GM21717 (cell line): ENCODE data around the gene SLC32A1.

Source experiments
- ATAC-seq: cut with Tn5 transposase; IDR thresholded peaks from one replicate; pipeline ENCODE4 v1.9.1; 2021; ENCODE audit warnings: mild to moderate bottlenecking, moderate library complexity; ENCODE audit not compliant: unreplicated experiment

SLC32A1 gene

DNA sequence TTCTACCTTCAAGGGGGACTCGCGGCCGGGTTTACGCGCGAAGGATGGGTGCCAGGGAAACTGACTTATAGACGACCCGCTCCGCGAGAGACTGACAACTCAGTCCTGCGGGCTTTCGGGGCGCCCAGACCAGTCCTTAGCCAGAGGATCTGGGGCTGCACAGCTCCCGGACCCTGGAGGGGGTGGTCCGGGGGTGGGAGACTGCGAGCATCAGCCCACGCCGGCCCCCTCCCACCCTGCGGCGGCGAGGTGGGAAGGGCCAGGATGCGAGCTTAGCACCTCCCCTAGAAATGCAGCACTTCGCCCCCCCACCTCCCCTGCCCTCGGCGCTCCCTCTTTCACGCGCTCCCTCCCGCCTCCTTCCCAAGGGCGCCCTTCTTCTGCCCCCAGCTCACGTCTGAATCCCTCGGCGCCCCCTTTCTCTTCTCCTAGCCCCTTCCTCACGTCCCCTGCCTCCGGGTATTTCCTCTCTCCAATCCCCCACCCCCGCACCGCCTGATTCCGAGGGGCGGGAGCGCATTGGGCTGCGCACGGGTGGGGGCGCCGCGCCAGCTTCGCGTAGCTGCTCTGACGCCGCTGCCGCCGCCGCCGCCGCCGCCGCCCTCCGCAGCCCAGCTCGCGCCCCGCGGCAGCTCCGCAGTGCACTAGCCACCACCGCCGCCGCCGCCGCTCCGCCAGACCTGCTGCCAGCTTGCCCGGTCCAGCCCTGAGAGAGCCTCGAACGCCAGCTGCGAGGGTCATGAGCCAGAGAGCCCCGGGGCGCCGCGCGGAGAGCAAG, at the start of gene SLC32A1:
TSS of gene SLC32A1 (plus strand) at position 639 of the 778 bp plus-strand sequence. CDS start 239 bp downstream, outside the sequence.
- ATAC-seq: no peak

- no peak for ATAC-seq
Observed at GRCh38 chr20:38674765-38675133, 49.5 kb upstream of the SLC32A1 start.

GRCh38 chr20:38676576-38676975, 47.7 kb upstream of the SLC32A1 start:
- ATAC-seq: no peak

- no peak for ATAC-seq
Observed at GRCh38 chr20:38680500-38681306, 43.6 kb upstream of the SLC32A1 start.

DNA sequence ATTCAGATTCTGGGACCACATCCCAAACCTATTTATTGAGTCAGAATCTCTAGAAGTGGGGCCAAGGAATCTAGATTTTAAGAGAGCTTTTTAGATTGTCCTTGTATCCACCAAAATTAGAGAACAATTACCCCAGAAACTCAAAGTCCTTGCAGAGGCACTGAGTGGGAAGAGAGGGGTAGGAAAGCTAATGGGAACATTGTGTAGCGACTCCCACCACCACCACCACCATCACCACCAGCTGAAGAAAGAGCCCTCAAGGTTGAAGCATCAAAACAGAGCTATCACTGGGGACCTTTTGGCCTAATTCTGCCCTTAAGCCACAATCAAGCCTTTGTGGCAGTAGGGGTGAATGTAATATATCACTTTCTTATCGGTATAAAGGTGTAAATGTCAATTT, 39.0 kb upstream of the SLC32A1 start:
- no peak for ATAC-seq

DNA sequence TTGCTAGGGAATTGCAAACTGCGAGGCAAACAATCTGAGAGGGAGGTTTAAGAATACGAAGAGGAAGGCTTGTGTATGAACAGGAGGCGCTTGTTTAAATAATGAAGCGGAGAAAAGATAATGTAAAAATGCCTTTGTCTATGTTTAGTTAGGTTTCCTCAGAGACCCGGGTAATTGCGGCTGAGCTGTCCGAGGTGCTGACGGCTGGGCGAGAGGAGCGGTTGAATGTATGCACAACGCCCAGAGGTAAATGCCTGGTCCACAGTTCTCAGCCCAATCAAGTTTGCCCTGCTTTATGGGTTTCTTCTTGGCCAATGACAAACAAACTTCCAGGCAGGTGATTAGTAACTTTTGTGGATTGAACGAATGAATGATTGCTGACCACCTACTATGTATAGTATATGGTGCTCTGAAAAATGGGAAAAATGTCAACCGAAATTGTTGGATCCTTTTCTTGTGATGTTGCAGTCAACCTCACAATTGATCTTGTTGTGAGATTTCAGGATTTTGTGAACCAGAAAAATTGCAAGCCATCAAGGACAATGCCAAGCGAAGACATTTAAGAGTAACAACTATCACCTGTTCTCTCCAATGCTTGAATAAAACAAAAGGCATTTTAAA, 38.3 kb upstream of the SLC32A1 start:
- ATAC-seq: no peak

- no peak for ATAC-seq
Observed at GRCh38 chr20:38692436-38693411, 31.6 kb upstream of the SLC32A1 start.

DNA sequence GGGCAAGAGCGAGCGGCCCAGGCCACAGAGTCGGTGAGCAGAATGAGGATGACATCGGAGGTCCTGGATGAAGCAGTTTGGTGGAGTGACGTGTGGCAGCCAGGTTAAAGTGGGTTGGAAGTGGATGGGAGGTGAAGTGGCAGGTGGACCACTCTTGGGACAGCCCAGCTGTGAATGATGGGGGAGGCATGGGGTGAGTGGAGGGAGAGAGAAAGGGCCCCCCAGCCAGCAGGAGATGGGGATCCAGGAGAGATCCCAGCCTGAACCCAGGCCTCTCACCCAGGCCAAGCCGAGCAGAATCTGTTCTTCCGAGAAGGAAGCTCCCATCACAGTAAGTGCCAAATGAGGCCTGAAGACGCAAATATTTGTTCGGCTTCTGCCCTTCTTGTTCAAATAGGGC, 27.0 kb upstream of the SLC32A1 start:
- ATAC-seq: no peak

GRCh38 chr20:38698541-38698940, 25.7 kb upstream of the SLC32A1 start:
- ATAC-seq: no peak

- ATAC-seq: no peak
Observed at GRCh38 chr20:38700141-38700540, 24.1 kb upstream of the SLC32A1 start.

GRCh38 chr20:38700926-38701325, 23.4 kb upstream of the SLC32A1 start:
- ATAC-seq: no peak

DNA sequence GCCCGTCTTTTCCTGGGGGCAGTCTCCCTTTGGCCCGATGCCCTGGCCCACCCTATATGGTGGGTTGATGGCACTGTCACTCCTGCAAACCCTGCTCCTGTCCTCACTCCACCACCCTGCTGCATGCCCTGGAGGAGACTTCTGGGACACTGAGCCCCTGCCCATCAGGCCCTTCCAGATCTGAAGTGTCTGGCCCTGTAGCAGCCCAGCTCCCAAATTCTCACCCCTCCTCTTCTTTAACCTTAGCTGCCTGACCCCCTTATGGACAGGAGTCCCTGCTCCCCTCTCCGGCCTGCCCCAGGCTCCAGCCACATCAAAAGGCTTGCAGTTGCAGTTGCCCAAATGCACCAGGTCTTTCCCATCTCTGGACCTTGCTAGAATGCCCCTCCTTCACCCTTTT, 20.8 kb upstream of the SLC32A1 start:
- no peak for ATAC-seq

DNA sequence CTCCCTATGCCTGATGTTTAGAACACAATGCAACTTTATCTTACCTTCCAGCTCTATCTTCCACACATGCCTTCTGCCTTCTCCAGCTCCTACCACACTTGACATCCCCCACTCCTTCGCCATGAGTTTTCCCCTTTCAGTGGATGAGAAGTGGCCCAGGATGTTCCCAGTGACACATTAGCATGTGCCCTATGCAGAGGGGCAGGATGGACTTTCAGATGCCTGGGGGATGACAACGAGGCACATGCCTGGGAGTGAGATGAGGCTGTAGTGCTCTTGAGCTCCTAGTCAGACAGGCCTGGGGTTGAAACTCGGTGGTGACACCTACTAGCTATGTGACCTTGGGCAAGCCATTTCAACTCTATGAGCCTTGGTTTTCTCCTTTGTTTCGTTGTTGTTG, 20.1 kb upstream of the SLC32A1 start:
- ATAC-seq: no peak

DNA sequence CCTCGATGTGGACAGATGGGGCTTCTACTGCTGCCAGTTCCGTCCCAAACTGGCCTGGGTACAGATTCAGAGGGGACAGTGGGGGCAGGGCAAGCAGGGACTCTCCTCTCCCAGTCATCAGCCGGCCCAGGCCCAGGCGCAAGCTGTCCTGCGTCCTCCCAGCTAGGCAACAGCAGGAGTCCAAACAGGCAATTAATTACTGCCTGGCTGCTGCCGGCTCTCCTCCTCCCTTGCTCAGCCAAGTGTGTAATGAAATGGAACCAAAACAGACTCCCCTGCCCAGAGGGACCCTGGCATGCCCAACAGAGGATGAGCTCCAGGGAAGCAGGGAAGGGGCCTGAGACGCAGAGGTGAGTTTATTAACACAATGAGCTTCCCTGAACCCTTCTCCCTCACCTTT, 17.8 kb upstream of the SLC32A1 start:
- no peak for ATAC-seq

GRCh38 chr20:38714308-38714707, 10.0 kb upstream of the SLC32A1 start:
- ATAC-seq: no peak

GRCh38 chr20:38715646-38716045, 8.6 kb upstream of the SLC32A1 start:
- ATAC-seq: no peak

GRCh38 chr20:38722683-38723016, 1.6 kb upstream of the SLC32A1 start:
- no peak for ATAC-seq

DNA sequence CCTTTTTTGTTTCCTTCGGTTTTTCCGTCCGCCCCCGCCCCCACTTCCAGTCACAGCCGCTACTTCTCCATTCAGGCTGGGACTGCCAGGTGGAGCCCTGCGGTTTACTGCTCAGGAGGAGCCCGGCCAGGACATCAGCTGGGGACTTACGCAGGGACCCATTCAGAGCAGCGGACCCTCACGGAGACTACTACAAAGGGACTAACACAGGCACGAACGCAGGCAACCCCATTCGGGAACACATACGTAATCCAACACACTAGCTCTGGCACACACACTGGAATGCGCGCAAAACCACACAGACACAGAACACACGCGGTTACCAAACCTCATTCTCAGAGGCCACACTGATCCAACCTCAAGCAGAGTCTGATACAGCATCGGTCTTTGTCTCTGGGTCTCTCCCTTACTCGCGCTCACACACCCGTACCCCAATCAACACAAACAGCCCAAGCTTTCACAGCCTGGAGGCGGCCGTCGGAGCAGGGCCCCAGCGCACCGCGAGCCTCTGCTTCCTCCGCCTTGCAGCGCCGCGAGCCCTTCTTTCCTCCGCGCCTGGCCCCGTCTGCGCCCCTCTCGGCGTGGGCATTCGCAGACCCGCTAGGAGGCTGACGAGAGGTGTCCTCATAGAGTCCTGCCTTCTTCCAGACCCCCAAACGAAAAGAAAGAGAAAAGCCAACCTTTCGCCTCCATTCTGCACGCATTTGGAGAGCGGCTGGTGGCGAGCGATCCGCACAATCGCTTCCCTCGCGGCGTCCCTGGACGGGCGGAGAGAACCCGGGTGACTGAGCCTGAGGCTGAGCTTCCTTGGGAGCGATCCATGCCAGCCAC, 1.1 kb upstream of the SLC32A1 start:
- no peak for ATAC-seq

DNA sequence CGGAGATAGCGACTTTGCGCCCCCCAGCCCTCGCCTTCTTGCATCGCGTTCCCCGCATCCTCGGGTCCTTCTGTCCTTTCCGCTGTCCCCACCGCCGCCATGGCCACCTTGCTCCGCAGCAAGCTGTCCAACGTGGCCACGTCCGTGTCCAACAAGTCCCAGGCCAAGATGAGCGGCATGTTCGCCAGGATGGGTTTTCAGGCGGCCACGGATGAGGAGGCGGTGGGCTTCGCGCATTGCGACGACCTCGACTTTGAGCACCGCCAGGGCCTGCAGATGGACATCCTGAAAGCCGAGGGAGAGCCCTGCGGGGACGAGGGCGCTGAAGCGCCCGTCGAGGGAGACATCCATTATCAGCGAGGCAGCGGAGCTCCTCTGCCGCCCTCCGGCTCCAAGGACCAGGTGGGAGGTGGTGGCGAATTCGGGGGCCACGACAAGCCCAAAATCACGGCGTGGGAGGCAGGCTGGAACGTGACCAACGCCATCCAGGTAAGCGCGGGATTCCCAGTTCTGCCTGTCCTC, 401 bp downstream of the SLC32A1 start:
- no peak for ATAC-seq
